HG03135 (cell line): Measurements from ENCODE around the gene TIRAP.
"Not testable (repeated sequence)": the region's sequence is repeated elsewhere in the genome, so short reads cannot be mapped to it uniquely, and the experiment has no call there.

ENCODE experiments used
- ATAC-seq: cut with Tn5 transposase; IDR thresholded peaks from one replicate; pipeline ENCODE4 v1.9.1; 2021; ENCODE audit warnings: mild to moderate bottlenecking, moderate library complexity; ENCODE audit not compliant: unreplicated experiment

Gene TIRAP, protein sequence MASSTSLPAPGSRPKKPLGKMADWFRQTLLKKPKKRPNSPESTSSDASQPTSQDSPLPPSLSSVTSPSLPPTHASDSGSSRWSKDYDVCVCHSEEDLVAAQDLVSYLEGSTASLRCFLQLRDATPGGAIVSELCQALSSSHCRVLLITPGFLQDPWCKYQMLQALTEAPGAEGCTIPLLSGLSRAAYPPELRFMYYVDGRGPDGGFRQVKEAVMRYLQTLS

GRCh38 chr11:126282736-126283591 is at the start of gene TIRAP:
TIRAP (plus strand) TSS chr11:126283093; CDS start chr11:126290895, 7,802 bp downstream.
- peak; percentile 56 for ATAC-seq

- no peak for ATAC-seq
These were observed 49.5 kb upstream of the TIRAP start for GRCh38 chr11:126233391-126233790.

- ATAC-seq, result no peak
These were observed 36.3 kb upstream of the TIRAP start for GRCh38 chr11:126246636-126247035.

DNA sequence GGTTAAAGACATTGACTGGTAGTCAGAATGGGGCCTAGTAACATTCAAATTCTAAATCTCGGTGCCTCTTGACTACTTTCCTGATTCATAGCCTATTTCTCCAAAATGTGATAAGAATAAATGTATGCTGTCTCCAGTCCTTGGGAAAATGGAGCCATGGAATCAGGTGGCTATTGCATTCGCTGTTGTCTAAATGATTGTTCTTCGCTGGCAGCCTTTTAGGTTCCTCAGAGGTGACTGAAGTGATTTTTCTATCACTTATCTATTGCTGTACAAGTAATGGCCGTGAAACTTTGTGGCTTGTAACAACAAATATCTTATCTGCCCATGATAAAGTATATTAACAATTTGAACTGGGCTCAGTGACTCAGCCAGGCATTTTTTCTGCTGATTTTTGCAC is 29.6 kb upstream of the TIRAP start:
- no peak for ATAC-seq

DNA sequence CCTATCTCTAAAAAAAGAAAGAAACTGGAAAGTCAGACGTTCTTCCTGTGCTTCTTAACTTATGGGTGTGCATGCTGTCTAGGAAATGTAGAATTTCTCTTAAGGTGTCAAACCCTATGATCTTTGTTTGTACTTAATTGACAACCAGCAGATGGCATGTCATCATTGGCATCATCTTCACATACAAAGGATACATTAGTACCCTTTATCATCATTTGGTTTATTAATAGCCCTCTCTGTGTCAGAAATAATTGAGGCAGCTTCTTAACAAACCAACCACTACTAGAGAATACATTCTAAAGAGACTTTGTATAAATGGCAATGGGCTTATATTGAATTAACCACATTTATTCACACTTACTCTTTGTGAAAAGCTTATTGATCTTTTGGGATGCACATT is 28.1 kb upstream of the TIRAP start:
- no peak for ATAC-seq

GRCh38 chr11:126255507-126255906 is 27.4 kb upstream of the TIRAP start:
- ATAC-seq, result not testable (repeated sequence)

DNA sequence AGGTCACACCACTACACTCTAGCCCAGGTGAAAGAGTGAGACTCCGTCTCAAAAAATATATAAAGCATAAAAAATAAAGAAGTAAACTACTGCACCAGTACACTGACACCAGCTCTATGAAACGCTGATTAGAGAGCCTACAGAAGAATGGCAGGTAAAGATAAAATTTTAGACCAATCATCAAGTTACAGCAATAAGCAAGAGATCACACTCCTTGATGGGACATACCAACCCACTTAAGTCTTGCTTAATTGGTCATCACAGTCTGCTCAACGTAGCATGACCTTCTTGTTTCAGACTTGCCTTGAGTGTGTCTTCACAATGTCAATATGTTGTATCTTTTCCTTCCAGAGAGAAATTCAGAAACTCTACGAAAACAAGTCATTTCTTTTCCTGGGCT is 26.7 kb upstream of the TIRAP start:
- ATAC-seq, result no peak

DNA sequence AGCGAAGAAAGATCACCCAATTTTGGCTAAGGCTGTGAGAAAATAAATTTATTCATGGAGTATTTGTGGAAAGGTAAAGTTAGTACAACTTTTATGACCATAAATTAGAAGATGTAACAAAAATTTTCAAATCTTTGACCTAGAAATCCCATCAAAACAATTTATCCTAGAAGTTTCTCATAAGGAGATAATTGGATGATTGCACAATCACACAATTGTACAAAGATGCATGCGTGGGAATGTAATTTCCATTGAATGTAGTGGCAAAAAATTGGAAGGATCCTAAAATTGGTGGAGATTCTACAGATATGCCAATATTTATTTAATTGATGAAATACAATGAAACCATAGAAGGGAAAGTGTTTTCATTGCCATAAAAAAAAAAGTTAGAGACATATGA is 25.7 kb upstream of the TIRAP start:
- ATAC-seq, result no peak

DNA sequence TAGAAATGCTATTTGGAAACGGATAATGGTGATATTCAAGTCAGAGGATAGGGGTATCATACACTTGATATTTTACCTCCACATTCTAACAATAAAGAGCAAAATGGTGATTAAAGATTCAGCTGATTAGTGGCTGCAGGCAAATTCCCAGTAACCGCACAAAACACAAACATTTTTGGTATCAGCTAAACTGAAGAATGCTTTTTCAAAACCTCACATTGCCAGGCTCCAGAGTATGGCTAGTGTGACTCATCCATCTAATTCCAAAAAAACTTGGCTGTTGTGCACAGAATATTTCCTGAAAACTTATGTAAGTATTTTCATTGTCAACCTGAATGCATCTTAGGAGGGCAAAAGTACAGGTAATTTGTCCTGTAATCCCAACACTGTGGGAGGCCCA is 25.1 kb upstream of the TIRAP start:
- no peak for ATAC-seq

DNA sequence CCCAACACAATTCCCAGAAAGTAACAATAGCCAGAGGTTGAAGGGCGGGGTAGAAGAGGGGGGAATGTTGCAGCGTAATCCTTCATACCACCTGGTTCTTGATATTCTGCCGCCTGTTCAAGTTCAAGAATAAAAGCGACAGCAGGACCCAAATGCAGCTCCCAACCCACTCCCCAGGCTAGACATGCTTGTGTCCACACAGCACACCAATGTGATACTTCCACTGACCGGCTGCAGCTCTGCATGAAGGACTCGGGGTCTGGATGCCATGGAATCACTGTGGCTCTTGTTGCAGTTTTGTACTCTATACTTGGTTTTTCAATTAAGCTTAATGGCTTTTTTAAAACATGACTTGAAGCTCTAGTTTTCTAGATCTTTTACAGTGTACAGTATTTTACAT is 20.7 kb upstream of the TIRAP start:
- no peak for ATAC-seq

- ATAC-seq, result no peak
These were observed 19.4 kb upstream of the TIRAP start for GRCh38 chr11:126263489-126263888.

DNA sequence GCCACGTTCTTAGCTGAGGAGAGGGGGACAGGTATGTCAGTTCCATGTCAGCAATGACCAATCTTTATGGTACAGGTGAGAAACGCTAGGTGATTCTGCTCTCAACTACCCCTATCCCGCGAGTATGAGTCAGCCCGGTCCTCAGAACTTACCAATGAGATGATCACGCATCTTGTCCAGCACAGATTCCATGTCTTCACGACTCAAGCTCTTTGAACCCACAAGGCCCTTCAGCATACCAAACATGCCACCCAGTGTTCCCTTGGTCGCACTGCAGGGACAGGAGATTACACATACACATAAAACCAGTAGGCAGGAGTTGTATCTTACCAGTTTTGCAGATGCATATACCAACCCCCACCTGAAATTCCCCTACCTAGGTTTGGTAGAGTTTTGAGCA is 17.1 kb upstream of the TIRAP start:
- no peak for ATAC-seq

GRCh38 chr11:126267650-126268049 is 15.2 kb upstream of the TIRAP start:
- ATAC-seq, result no peak

DNA sequence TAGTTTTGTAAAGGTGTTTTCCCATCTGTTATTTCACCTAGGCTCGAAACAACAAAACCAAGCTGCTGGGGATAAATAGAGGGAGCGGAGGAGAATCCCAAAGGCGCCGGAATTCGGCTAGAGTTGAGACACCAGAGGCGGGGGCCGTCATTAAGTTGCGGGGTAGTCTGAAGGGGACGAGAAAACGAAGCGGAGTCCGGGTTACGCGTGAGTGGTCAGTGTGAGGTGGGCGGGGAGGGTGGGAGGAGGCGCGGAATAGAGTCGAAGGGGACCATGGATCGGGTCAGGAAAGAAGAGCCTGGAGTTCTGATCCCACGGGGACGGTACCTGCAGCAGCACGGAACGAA is 14.6 kb upstream of the TIRAP start:
- ATAC-seq, result no peak

- peak; percentile 99 for ATAC-seq
These were observed 13.9 kb upstream of the TIRAP start, which contains the start of the genes FOXRED1 and SRPRA for GRCh38 chr11:126268708-126269579. FOXRED1 (plus strand) TSS chr11:126269154; CDS start chr11:126269207, 53 bp downstream. SRPRA (minus strand) TSS chr11:126268895; CDS start chr11:126268804, 91 bp downstream.

- no peak for ATAC-seq
These were observed 5.6 kb upstream of the TIRAP start for GRCh38 chr11:126277322-126277721.

- no peak for ATAC-seq
These were observed 5.1 kb upstream of the TIRAP start for GRCh38 chr11:126277780-126278179.

- no peak for ATAC-seq
These were observed 3.7 kb upstream of the TIRAP start for GRCh38 chr11:126279191-126279590.

- no peak for ATAC-seq
These were observed 2.3 kb upstream of the TIRAP start for GRCh38 chr11:126280595-126280994.

GRCh38 chr11:126281245-126281644 is 1.6 kb upstream of the TIRAP start:
- ATAC-seq, result no peak

DNA sequence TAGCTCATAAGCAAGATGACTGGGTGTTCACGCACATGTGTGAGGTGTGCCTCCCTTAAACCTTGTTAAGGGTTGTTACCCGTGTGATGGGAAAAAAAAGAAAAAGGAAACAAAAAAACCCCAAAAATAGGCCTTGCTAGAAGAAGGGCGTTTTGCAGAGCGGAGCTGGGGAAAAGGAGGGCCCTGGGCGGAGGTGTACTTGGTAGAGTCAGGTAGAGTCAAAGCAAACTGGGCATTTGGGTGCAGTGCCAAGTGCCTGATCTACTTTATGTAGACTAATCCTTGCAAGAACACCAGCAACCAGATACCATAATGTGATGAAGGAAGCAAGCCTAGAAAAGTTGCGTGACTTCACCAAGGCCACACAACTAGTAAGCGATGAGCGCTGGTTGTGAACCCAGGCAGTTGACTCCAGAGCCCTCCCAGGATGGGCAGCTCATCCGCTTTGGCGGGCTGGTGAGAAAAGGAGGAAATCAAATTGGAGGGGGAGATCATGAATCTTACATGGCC is 1.2 kb upstream of the TIRAP start:
- no peak for ATAC-seq
